ENCODE data around the gene GALNT3.

DNA sequence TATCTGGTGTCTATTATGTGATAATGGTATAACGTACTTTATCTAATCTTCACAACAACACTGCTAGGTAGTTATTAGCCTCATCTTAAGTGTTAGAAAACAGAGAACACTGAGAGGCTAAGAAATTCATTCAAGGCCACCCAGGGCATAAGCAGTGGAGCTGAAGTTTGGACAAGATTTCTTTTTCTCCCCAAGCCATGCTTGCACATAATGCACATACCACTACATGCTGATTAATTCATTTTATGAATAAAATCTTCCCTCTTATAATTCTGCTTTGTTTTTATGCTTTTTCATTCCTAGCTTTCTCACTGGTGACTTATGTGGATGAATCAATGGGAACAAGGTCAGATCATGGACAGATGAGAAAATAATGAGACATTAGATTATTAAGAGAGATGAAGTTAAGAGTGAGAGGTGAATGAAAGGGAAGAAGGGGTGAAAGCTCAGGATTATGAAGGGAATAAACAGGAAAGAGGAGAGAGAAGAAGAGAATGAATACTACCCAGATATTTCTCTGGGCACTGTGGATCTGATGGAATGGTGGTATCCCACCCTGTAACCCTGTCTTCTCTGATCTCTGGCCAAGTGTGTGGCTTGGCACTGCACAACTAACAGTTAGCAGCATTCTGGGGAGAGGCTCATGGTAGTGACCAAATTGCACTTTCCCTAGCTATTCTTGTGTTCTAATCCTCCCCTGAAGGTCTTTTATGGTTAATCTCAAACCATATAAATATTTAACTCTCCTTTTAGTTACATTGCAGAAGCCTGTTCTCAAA lies 17.7 kb upstream of the GALNT3 start:
- TF ChIP-seq, protein P1, sequence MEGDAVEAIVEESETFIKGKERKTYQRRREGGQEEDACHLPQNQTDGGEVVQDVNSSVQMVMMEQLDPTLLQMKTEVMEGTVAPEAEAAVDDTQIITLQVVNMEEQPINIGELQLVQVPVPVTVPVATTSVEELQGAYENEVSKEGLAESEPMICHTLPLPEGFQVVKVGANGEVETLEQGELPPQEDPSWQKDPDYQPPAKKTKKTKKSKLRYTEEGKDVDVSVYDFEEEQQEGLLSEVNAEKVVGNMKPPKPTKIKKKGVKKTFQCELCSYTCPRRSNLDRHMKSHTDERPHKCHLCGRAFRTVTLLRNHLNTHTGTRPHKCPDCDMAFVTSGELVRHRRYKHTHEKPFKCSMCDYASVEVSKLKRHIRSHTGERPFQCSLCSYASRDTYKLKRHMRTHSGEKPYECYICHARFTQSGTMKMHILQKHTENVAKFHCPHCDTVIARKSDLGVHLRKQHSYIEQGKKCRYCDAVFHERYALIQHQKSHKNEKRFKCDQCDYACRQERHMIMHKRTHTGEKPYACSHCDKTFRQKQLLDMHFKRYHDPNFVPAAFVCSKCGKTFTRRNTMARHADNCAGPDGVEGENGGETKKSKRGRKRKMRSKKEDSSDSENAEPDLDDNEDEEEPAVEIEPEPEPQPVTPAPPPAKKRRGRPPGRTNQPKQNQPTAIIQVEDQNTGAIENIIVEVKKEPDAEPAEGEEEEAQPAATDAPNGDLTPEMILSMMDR (IDR thresholded peaks at IDR 0.05): no peak
- TF ChIP-seq ZFX (IDR thresholded peaks at IDR 0.05; ENCODE audit: borderline replicate concordance): no peak

All from 22Rv1 (cell line).